ENCODE measurements around the gene SGSM1.

The SGSM1 gene

GRCh38 chr22:24952837-24953383 lies 146.9 kb downstream of the SGSM1 start:
- peak; percentile 25 to 27 for DNase-seq

DNA sequence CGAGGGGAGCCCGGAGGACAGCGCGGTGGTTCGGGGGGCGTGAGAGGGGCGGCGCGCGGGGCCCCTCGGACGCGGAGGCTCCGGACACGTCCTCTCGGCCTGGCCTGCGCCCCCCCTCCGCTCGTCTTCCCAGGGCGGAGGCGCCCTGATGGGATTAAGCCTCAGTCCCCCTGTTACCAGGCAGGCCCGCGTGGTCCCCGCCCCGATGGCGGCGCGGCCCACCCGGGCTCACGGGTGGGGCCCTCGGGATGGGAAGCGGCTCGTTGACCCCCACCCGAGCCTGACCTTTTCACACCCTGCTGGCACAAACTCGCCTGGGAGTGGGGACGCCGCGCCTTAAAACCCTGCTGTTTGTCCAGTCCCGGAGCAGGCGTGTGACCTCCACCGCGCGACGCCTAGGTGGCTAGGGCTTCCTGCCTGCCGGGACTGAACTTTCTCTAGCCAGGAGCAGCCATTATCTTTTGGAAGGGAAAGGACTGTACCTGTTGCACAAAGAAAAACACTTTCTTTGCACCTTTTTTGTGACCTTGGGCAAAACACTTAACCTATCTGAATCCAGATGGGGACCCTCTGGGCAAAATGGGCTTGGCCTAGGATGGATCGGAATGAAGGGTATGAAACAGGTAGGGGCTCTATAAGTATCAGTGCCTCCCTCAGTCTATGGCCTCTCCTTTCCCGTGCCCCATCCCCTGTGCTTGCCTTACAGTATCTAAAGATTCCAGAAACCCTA lies 147.5 kb downstream of the SGSM1 start:
- peak in 1 of 2 experiments; percentile 20 for DNase-seq

DNA sequence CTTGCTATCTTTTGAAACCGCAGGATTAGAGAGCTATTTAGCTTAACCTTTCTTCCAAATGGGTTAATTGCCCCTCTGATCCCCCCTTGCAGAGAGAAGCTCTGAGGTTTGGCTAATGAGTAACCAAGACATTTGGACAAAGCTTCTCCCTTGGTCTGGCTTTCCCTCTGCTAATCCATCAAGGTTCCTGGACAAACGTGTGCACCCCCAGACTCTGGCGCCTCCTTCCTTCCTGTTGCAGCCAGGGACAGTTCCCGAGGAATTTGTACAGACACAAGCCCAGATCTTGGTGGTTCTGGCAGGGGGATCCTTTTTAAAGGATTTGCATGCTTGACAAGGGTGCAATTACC lies 148.1 kb downstream of the SGSM1 start:
- no peak for DNase-seq

- DNase-seq, result no peak
Measured at GRCh38 chr22:24954856-24955255, 148.8 kb downstream of the SGSM1 start.

- no peak for DNase-seq
Measured at GRCh38 chr22:24957043-24957442, 151.0 kb downstream of the SGSM1 start.

GRCh38 chr22:24961217-24961844 lies 155.3 kb downstream of the SGSM1 start:
- DNase-seq, result no peak

- DNase-seq, result no peak
Measured at GRCh38 chr22:24962094-24962493, 156.1 kb downstream of the SGSM1 start.

DNA sequence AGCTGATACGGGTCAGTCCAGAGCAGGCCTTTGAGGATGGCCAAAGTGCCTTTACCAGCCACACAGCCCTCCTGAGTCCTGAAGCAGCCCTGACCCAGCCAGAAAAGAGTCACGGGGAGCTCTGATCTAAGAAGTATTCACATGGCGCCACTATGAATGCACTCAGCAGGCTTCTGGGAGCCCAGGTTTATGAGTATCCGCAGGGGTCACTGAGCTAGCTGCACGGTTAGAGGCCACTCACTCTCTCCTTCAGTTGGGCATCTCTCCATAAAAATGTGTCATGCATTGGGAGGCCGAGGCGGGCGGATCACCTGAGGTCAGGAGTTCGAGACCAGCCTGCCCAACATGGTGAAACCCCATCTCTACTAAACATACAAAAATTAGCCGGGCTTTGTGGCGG lies 156.8 kb downstream of the SGSM1 start:
- DNase-seq, result no peak

- no peak for DNase-seq
Measured at GRCh38 chr22:24964441-24964840, 158.4 kb downstream of the SGSM1 start.

GRCh38 chr22:24965822-24966626 lies 160.0 kb downstream of the SGSM1 start:
- DNase-seq, result no peak

GRCh38 chr22:24968066-24968561 lies 162.1 kb downstream of the SGSM1 start:
- DNase-seq, result no peak

DNA sequence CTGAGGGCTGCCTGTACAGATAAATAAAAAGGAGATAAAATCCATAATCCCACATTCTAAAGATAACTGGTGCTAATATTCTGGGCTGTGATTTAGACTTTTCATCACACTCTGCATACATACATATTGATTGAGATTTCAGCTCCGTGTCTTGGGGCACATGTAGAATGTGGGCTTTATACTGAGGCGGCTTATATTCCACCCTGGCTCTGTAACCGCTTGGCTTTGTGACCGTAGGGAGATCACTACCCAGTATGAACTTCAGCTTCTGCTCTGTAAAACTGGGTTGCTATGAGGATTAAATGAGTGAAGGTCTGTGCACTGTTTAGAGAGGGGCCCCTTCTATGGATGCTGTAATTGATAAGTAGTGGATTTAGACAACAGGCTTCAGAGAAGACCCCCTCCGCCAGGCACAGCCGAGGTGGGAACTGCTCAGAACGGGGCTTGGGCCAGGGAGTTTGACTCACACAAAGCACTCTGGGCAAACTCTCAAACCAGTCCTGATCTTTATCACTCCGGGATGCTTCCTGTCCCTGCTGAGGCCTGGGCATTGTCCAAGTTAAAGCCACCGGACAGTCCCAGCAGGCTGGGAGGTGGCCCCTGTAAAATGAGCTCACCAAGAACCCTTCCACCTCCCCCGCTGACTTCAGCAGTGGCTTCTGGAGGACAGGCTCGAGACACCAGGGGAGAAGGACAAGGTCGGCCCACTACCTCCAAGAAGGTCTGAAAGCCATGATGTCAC lies 163.7 kb downstream of the SGSM1 start:
- DNase-seq, result no peak

DNA sequence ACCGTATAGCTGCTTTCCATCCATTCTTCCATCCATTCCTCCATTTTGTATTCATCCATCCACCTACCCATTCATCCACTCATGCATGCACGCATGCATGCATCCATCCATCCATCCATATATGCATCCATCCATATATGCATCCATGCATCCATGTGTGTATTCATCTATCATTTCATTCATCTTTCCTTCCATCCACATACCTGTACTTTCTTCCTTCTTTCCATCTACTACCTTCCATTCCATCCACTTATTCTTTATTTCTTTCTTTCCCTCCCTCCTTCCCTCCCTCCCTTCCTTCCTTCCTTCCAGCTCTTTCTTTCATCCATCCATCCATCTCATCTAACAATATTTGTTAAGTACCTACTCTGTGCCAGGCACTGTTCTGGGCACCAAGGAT lies 166.4 kb downstream of the SGSM1 start:
- no peak for DNase-seq

- no peak for DNase-seq
Measured at GRCh38 chr22:24973872-24974271, 167.9 kb downstream of the SGSM1 start.

- DNase-seq, result no peak
Measured at GRCh38 chr22:24975125-24975640, 169.2 kb downstream of the SGSM1 start.

DNA sequence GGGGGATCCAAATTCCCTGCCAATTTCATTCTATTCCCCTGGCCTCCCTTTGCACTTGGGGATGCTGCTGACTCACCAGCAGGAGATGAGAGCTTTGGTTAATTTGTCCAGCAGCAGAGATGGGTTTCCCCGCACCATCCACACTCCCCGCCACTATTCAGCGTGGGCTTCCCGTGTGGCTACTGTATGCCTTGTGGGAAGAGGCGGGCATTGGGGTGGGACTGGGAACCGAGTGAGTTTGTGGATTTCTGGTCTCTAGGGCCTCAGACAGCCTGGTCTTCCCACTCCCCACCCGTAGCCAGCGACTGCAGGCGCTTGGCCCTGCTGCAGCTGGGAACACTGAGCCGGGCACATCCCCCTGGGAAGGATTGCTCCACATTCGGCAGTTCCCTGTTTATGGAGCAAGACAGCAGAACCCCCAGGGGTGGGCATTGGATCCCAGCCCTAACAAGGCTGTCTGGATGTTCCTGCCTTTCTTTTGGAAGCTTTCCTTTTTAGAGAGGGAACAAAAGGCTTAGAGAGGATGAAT lies 169.9 kb downstream of the SGSM1 start:
- DNase-seq, result no peak

- no peak for DNase-seq
Measured at GRCh38 chr22:24976442-24977218, 170.6 kb downstream of the SGSM1 start.

All from activated T-cell treated with anti-CD3 and anti-CD28 coated beads, Interleukin-2, amount 50 U/mL, for 48 hours (primary cell).